ENCODE measurements around the gene PLEKHJ1. TPM values are rescaled to one million over a fixed set of nuclear protein-coding genes. Genes with fewer than 3 reads are reported as not detected.

Gene PLEKHJ1
- polyA plus RNA-seq, 2 of the 4 experiments (the other 2 are of a cell fraction), result 19.9 to 33.9 TPM

DNA sequence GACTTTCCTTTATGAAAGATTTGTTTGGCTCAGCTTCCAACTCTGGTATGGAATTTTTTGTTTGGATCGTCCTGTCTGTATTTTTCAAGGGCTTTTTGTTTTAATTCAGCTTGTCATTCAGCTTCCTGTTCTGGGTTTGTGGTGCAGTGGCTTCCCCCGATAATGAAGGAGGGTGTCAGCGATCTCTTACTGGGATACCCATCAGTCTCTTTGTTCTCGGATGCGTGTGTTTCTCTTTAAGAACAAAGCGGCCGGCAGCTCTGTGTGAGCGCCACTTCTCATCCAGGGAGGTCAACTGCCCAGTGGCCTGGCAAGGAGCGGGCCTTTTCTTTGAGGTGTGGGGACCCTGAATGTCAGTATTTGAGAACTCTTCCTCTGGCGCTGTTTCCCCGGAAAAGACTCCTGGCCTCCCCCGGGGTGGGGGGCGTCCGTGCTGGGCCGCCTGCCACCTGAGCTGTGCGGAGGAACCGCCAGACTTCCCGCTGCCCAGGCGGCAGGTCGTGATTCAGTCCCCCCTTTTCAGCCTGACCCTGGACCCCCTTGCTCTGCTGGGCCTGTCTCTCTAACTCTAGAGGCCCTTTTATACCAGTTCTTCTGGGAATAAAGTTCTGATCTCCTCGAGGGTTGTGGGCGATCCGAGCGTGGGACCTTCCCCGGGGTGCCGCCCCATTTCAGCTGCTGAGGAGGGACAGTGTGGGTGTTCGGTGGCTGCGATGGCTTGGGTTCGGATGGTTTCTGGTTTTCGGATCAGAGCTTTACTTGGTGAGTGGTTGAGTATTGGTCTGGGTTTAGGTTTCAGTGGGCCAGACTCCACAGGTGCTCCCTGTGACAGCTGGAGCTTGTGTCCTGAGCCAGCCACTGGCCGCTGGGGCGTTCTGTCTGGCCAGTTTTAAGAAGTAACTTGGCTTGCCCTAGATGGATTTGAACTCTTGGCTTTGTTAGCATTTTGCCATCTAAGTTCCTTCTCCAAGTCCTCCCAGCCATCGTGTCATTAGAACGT is 3.9 kb upstream of the PLEKHJ1 start:
- POLR2A ChIA-PET, result no interaction called here

GRCh38 chr19:2239173-2239572 is 3.0 kb upstream of the PLEKHJ1 start:
- no peak for TF ChIP-seq NFE2L2 (conservative IDR thresholded peaks at IDR 0.05; ENCODE audit: low read length)
- TF ChIP-seq NR3C1 (IDR thresholded peaks at IDR 0.05), result no peak
- no peak for TF ChIP-seq HES2 (IDR thresholded peaks at IDR 0.05)
- no peak for TF ChIP-seq JUNB (IDR thresholded peaks at IDR 0.05)
- TF ChIP-seq, protein P1, sequence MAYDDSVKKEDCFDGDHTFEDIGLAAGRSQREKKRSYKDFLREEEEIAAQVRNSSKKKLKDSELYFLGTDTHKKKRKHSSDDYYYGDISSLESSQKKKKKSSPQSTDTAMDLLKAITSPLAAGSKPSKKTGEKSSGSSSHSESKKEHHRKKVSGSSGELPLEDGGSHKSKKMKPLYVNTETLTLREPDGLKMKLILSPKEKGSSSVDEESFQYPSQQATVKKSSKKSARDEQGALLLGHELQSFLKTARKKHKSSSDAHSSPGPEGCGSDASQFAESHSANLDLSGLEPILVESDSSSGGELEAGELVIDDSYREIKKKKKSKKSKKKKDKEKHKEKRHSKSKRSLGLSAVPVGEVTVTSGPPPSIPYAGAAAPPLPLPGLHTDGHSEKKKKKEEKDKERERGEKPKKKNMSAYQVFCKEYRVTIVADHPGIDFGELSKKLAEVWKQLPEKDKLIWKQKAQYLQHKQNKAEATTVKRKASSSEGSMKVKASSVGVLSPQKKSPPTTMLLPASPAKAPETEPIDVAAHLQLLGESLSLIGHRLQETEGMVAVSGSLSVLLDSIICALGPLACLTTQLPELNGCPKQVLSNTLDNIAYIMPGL (CRISPR knock-in tag; IDR thresholded peaks at IDR 0.05; ENCODE audit: borderline replicate concordance), result no peak
- TF ChIP-seq JUN (IDR thresholded peaks at IDR 0.05), result no peak
- WGBS (ENCODE audit: missing lambda C conversion rate), result 69% methylated on average over 10 of the region's 10 CpGs
- no peak for DNase-seq (ENCODE audit: low read depth in 1 of 2, low spot score in 1 of 2)
- no peak for ATAC-seq
- FAIRE-seq, result no peak
- Histone ChIP-seq H3K4me2 (peak overlapping the region; percentile 87), H3K4me3 (no peak overlapping the region), H3K27ac (peak overlapping the region in 1 of 2 experiments; percentile 12; a peak in 1 of 6 replicates), H3K9me3 (no peaks in the 10 kb centered on the region), H3K4me1 (peaks cover 53% of the 10 kb centered on the region)
- POLR2A ChIA-PET, result interaction anchor here (0.6 kb wide), 1 partner anchor 1478 kb away, joined by 3 read pairs; no protein-coding TSS in a partner anchor
- CTCF ChIA-PET, result interaction anchor here (0.6 to 2.0 kb wide), 7 partner anchors 9 to 375 kb away, joined by 3 to 5 read pairs (median 3); no protein-coding TSS in a partner anchor

More for the DNA sequence above, 3.9 kb upstream of the PLEKHJ1 start:
- no peak for DNase-seq (ENCODE audit: low read depth in 1 of 2, low spot score in 1 of 2)
- Histone ChIP-seq H3K27ac (0 out of 6 replicates have a peak overlapping the region, but pooled peaks of 1 of the 2 experiments have one; percentile 7), H3K4me1 (peaks cover 53% of the 10 kb centered on the region), H3K9me3 (no peaks in the 10 kb centered on the region), H3K4me2 (peak overlapping the region; percentile 87), H3K4me3 (no peak overlapping the region)
- TF ChIP-seq POLR2AphosphoS2 (conservative IDR thresholded peaks at IDR 0.05; ENCODE audit: low read length), result no peak
- TF ChIP-seq ZFP36 (IDR thresholded peaks at IDR 0.05; ENCODE audit: borderline replicate concordance, partially characterized antibody), result no peak
- TF ChIP-seq JUN (IDR thresholded peaks at IDR 0.05), result no peak
- no peak for TF ChIP-seq PHF8 (IDR thresholded peaks at IDR 0.05; ENCODE audit: borderline replicate concordance, low read depth)
- no peak for TF ChIP-seq RFX5 (IDR thresholded peaks at IDR 0.05)
- no peak for TF ChIP-seq CBX2 (IDR thresholded peaks at IDR 0.05; ENCODE audit: borderline replicate concordance, low read depth)
- TF ChIP-seq RAD21 (conservative IDR thresholded peaks at IDR 0.05 in 1 of 2, IDR thresholded peaks at IDR 0.05 in 1 of 2), result no peak
- TF ChIP-seq, protein P2, sequence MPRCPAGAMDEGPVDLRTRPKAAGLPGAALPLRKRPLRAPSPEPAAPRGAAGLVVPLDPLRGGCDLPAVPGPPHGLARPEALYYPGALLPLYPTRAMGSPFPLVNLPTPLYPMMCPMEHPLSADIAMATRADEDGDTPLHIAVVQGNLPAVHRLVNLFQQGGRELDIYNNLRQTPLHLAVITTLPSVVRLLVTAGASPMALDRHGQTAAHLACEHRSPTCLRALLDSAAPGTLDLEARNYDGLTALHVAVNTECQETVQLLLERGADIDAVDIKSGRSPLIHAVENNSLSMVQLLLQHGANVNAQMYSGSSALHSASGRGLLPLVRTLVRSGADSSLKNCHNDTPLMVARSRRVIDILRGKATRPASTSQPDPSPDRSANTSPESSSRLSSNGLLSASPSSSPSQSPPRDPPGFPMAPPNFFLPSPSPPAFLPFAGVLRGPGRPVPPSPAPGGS (IDR thresholded peaks at IDR 0.05), result no peak
- TF ChIP-seq HOXB13 (CRISPR knock-in tag; IDR thresholded peaks at IDR 0.05; ENCODE audit: low read depth), result no peak
- no peak for TF ChIP-seq REST (IDR thresholded peaks at IDR 0.05)
- TF ChIP-seq CBX8 (IDR thresholded peaks at IDR 0.05), result no peak
- TF ChIP-seq RNF2 (IDR thresholded peaks at IDR 0.05; ENCODE audit: borderline replicate concordance, low read depth), result no peak
- no peak for TF ChIP-seq ZC3H11A (IDR thresholded peaks at IDR 0.05)
- TF ChIP-seq, protein P1 (CRISPR knock-in tag; IDR thresholded peaks at IDR 0.05; ENCODE audit: borderline replicate concordance), result no peak
- TF ChIP-seq ZSCAN20 (CRISPR knock-in tag; IDR thresholded peaks at IDR 0.05), result no peak
- TF ChIP-seq, protein P3, sequence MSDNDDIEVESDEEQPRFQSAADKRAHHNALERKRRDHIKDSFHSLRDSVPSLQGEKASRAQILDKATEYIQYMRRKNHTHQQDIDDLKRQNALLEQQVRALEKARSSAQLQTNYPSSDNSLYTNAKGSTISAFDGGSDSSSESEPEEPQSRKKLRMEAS (IDR thresholded peaks at IDR 0.05), result no peak
- WGBS (ENCODE audit: missing lambda C conversion rate), result 82% methylated on average over 31 of the region's 34 CpGs
- CTCF ChIA-PET, result interaction anchor here (0.7 to 1.4 kb wide), 3 partner anchors 15 to 85 kb away, joined by 3 read pairs; no protein-coding TSS in a partner anchor
- FAIRE-seq, result no peak
- no peak for ATAC-seq

Data from A549 (cell line).